Endodermal cell (in vitro differentiated cells): ENCODE data around the gene CAMK4. TPM values are rescaled to one million over a fixed set of nuclear protein-coding genes. Genes with fewer than 3 reads are reported as not detected.

Experiments
- DNase-seq: peaks from one replicate; pipeline ENCODE4 v3.0.0-alpha.2; 2017
- H3K27ac ChIP-seq: 2 replicates; pipeline ENCODE4 v1.5.1; 2013; ENCODE audit warnings: mild to moderate bottlenecking, low read depth, low read length, moderate library complexity
- H3K27me3 ChIP-seq: 2 replicates; pipeline ENCODE4 v1.6.1; 2013; ENCODE audit warnings: mild to moderate bottlenecking, low read length, moderate library complexity; ENCODE audit not compliant: insufficient read depth, control insufficient read depth, poor library complexity, severe bottlenecking
- H3K36me3 ChIP-seq: 2 replicates; pipeline ENCODE4 v1.7.0; 2013; ENCODE audit warnings: mild to moderate bottlenecking, low read length, moderate library complexity; ENCODE audit not compliant: control insufficient read depth, insufficient read depth
- H3K4me1 ChIP-seq: one replicate; pipeline ENCODE4 v1.7.0; 2013; ENCODE audit warnings: low read length; ENCODE audit not compliant: control insufficient read depth, insufficient read depth
- H3K4me3 ChIP-seq: 2 replicates; pipeline ENCODE4 v1.5.1; 2013; ENCODE audit warnings: mild to moderate bottlenecking, low read length, moderate library complexity
- H3K9ac ChIP-seq: 2 replicates; pipeline ENCODE4 v1.6.1; 2013; ENCODE audit warnings: mild to moderate bottlenecking, low read length, moderate library complexity; ENCODE audit not compliant: poor library complexity, severe bottlenecking; ENCODE audit errors: extremely low read depth
- H3K9me3 ChIP-seq: 2 replicates; pipeline ENCODE4 v1.6.1; 2013; ENCODE audit warnings: mild to moderate bottlenecking, low read length, moderate library complexity; ENCODE audit not compliant: control insufficient read depth
- H3K27ac Mint-ChIP-seq: 2 replicates; pipeline ENCODE4 v1.8.0; 2020; ENCODE audit warnings: mixed read lengths
- H3K27me3 Mint-ChIP-seq: 2 replicates; pipeline ENCODE4 v1.8.0; 2021; ENCODE audit warnings: mild to moderate bottlenecking, mixed read lengths; ENCODE audit not compliant: insufficient read depth
- H3K36me3 Mint-ChIP-seq: 2 replicates; pipeline ENCODE4 v1.8.0; 2020; ENCODE audit warnings: low read depth, mixed read lengths
- H3K4me1 Mint-ChIP-seq: 2 replicates; pipeline ENCODE4 v1.8.0; 2020; ENCODE audit warnings: mixed read lengths
- H3K4me3 Mint-ChIP-seq: 2 replicates; pipeline ENCODE4 v1.8.0; 2020; ENCODE audit warnings: mild to moderate bottlenecking, moderate library complexity, mixed read lengths
- H3K9me3 Mint-ChIP-seq: 2 replicates; pipeline ENCODE4 v1.8.0; 2020; ENCODE audit warnings: mild to moderate bottlenecking, mixed read lengths
- WGBS, 2 experiments: methylation state at CpG; one replicate each; pipeline versions ENCODE4 v1.1.5 to v1.1.7; 2013; ENCODE audit warnings: missing lambda C conversion rate in 2 of 2, mixed read lengths in 1 of 2; ENCODE audit not compliant: insufficient coverage in 1 of 2, insufficient read length in 1 of 2; 5-methylcytosine and 5-hydroxymethylcytosine counted together
- total RNA-seq, 2 donors: library from RNA; stranded (reverse); fragmentation: NEBNext Ultra II Directional in 1 of 2; extraction: Animal tissue kit (Norgen Biotek cat#: 25700) in 1 of 2; gene quantifications; 2 replicates in 1 of 2; 3 replicates in 1 of 2; pipeline ENCODE4 v1.2.1, GENCODE V29; 2021
- TF ChIP-seq, protein P1 (sequence below): fragments of 200-600 bp; sonication (generic); conservative IDR thresholded peaks from 2 replicates; pipeline ENCODE4 v1.5.0; 2021; ENCODE audit warnings: antibody characterized with exemption, mild to moderate bottlenecking

Gene CAMK4
- total RNA-seq, 2 donors from 2014 or later: 2.8 to 3.9 TPM

DNA sequence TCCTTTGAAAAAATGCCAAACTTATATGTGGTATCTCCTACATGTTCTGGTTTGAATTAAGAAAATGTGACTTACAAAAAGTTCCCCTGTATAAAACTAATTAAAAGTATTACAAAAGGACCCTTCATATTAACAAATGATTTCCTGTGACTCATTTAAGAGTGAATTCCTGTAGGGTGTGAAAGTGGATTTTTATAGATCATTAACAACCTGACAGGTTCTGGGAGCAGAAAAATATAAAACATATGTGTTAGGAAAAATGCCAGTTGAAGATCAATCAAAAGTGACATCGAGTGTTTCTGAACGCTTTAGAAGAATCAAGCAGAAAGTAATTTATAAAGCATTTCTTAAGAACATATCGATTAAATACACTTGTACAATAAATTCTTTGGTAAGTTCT is 35.5 kb downstream of the CAMK4 start:
- no peaks in the 10 kb centered on the region for H3K4me1 ChIP-seq
- Mint-ChIP-seq H3K4me1 (no peaks in the 10 kb centered on the region), H3K36me3 (no peaks in the 10 kb centered on the region), H3K27ac (no peak overlapping the region), H3K9me3 (peaks cover 12% of the 10 kb centered on the region), H3K27me3 (peaks cover 19% of the 10 kb centered on the region), H3K4me3 (no peak overlapping the region)
- TF ChIP-seq, protein P1, sequence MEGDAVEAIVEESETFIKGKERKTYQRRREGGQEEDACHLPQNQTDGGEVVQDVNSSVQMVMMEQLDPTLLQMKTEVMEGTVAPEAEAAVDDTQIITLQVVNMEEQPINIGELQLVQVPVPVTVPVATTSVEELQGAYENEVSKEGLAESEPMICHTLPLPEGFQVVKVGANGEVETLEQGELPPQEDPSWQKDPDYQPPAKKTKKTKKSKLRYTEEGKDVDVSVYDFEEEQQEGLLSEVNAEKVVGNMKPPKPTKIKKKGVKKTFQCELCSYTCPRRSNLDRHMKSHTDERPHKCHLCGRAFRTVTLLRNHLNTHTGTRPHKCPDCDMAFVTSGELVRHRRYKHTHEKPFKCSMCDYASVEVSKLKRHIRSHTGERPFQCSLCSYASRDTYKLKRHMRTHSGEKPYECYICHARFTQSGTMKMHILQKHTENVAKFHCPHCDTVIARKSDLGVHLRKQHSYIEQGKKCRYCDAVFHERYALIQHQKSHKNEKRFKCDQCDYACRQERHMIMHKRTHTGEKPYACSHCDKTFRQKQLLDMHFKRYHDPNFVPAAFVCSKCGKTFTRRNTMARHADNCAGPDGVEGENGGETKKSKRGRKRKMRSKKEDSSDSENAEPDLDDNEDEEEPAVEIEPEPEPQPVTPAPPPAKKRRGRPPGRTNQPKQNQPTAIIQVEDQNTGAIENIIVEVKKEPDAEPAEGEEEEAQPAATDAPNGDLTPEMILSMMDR: no peak
- H3K9ac ChIP-seq: no peak overlapping the region
- WGBS, 2 experiments: 87% methylated on average over 3 of the region's 3 CpGs; no CpG with 5 or more reads in 1 of the 2 experiments
- H3K36me3 ChIP-seq: no peaks in the 10 kb centered on the region
- no peaks in the 10 kb centered on the region for H3K27me3 ChIP-seq
- H3K27ac ChIP-seq: no peak overlapping the region
- no peak overlapping the region for H3K4me3 ChIP-seq
- peaks cover 8% of the 10 kb centered on the region for H3K9me3 ChIP-seq
- no peak for DNase-seq

DNA sequence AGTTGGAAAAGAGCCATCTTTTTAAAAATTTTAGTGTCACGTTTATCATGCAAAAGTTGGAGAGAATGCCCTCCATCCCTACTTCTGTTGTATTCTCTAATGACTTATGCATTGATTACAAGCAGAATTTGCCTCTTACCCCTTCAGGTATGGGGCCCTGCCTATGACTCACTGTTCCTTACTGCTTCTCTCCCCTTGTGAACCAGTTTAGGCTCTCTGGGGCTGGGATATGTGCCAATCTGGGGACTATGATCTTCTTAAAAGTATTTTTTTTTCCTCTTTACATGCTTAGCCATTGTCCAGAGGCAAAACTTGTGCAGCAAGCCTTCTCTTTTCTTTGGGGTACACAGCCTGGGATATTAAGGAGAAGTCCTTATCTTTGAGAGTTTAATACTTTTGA is 37.4 kb downstream of the CAMK4 start:
- Histone ChIP-seq H3K9me3 (peaks cover 8% of the 10 kb centered on the region), H3K27me3 (no peaks in the 10 kb centered on the region), H3K27ac (no peak overlapping the region), H3K9ac (no peak overlapping the region), H3K36me3 (no peaks in the 10 kb centered on the region), H3K4me1 (no peaks in the 10 kb centered on the region), H3K4me3 (no peak overlapping the region)
- TF ChIP-seq, protein P1: no peak
- DNase-seq: no peak
- Mint-ChIP-seq H3K4me1 (no peaks in the 10 kb centered on the region), H3K4me3 (no peak overlapping the region), H3K36me3 (no peaks in the 10 kb centered on the region), H3K9me3 (peaks cover 12% of the 10 kb centered on the region), H3K27me3 (peaks cover 22% of the 10 kb centered on the region), H3K27ac (no peak overlapping the region)
- WGBS, 2 experiments: 82 to 88% methylated on average over 1 of the region's 1 CpG

DNA sequence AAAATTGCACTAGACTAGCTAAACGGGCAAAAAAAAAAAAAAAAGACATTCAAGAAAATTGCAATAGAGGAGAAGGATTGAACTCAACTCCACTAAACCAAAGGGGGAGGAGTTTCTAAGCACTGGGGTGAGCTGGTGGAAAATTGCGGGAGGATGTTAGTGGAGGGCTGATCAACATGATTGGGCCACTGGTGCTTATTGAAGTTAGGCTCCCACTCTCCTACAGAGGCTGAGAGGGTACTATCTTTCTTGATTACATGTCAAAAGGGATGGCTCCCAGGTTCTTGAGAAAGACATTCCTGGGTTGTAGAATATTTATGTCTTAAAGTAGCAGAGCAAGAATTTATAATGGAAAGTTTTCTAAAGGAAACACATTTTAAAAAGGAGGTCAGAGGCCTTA is 38.0 kb downstream of the CAMK4 start:
- DNase-seq: no peak
- Histone ChIP-seq H3K4me3 (no peak overlapping the region), H3K9me3 (peaks cover 8% of the 10 kb centered on the region), H3K36me3 (no peaks in the 10 kb centered on the region), H3K4me1 (no peaks in the 10 kb centered on the region), H3K27ac (no peak overlapping the region), H3K27me3 (no peaks in the 10 kb centered on the region), H3K9ac (no peak overlapping the region)
- TF ChIP-seq, protein P1: no peak
- peaks cover 6% of the 10 kb centered on the region for H3K9me3 Mint-ChIP-seq
- H3K4me3 Mint-ChIP-seq: no peak overlapping the region
- H3K4me1 Mint-ChIP-seq: no peaks in the 10 kb centered on the region
- peaks cover 22% of the 10 kb centered on the region for H3K27me3 Mint-ChIP-seq
- H3K27ac Mint-ChIP-seq: no peak overlapping the region
- no peaks in the 10 kb centered on the region for H3K36me3 Mint-ChIP-seq
- WGBS, 2 experiments: 80 to 86% methylated on average over 1 to 2 of the region's 2 CpGs
